HepG2 (cell line): ENCODE data around the gene NUSAP1. TPM values are rescaled to one million over a fixed set of nuclear protein-coding genes. Genes with fewer than 3 reads are reported as not detected.
A peak's percentile ranks its signal among the peaks of the same experiment; 100 is the strongest.

Experiments used
- GABPA ChIP-seq, 2 experiments: IDR thresholded peaks; 2 replicates each; pipeline ENCODE4 v1.6.1; 2011 to 2016; ENCODE audit warnings: low read depth in 2 of 2, low read length in 1 of 2, missing biosample characterization in 1 of 2, missing genetic modification characterization in 1 of 2
- KDM5B ChIP-seq: sonication (generic); formaldehyde crosslinking; IDR thresholded peaks from 2 replicates; pipeline ENCODE4 v1.4.0; 2020; ENCODE audit warnings: missing genetic modification reagents, mild to moderate bottlenecking, borderline replicate concordance
- NCOA1 ChIP-seq: sonication (generic); formaldehyde crosslinking; IDR thresholded peaks from 2 replicates; pipeline ENCODE4 v1.9.0; 2021; ENCODE audit warnings: missing genetic modification reagents
- NFE2 ChIP-seq: sonication (generic); formaldehyde crosslinking; IDR thresholded peaks from 2 replicates; pipeline ENCODE4 v1.4.0; 2020; ENCODE audit warnings: missing genetic modification reagents
- PAX8 ChIP-seq: sonication (generic); formaldehyde crosslinking; IDR thresholded peaks from 2 replicates; pipeline ENCODE4 v1.8.0; 2022; ENCODE audit warnings: mild to moderate bottlenecking, missing genetic modification reagents, borderline replicate concordance
- PCBP2 ChIP-seq: fragments of 200-400 bp; formaldehyde crosslinking; optimal IDR thresholded peaks from 2 replicates; pipeline ENCODE3; 2018; ENCODE audit warnings: low read length, low read depth; ENCODE audit not compliant: poor library complexity, severe bottlenecking
- TBL1XR1 ChIP-seq: fragments of 150-350 bp; IDR thresholded peaks from 2 replicates; pipeline ENCODE4 v1.6.1; 2014; ENCODE audit warnings: borderline replicate concordance, low read length; ENCODE audit not compliant: partially characterized antibody
- ZNF180 ChIP-seq: sonication (generic); formaldehyde crosslinking; IDR thresholded peaks from 2 replicates; pipeline ENCODE4 v1.4.0; 2020; ENCODE audit warnings: low read depth, missing genetic modification reagents, borderline replicate concordance
- ZNF430 ChIP-seq: sonication (generic); formaldehyde crosslinking; IDR thresholded peaks from 2 replicates; pipeline ENCODE4 v1.9.0; 2021; ENCODE audit warnings: mild to moderate bottlenecking, missing genetic modification reagents
- ZNF431 ChIP-seq: sonication (generic); formaldehyde crosslinking; IDR thresholded peaks from 2 replicates; pipeline ENCODE4 v1.9.0; 2022; ENCODE audit warnings: missing genetic modification reagents, low read depth, mild to moderate bottlenecking, borderline replicate concordance
- ZNF530 ChIP-seq: sonication (generic); formaldehyde crosslinking; IDR thresholded peaks from 2 replicates; pipeline ENCODE4 v1.5.0; 2020; ENCODE audit warnings: low read depth, mild to moderate bottlenecking, missing genetic modification reagents
- ZNF674 ChIP-seq: sonication (generic); formaldehyde crosslinking; IDR thresholded peaks from 2 replicates; pipeline ENCODE4 v1.5.0; 2020; ENCODE audit warnings: low read depth, mild to moderate bottlenecking, missing genetic modification reagents
- ZNF713 ChIP-seq: sonication (generic); formaldehyde crosslinking; IDR thresholded peaks from 2 replicates; pipeline ENCODE4 v1.4.0; 2020; ENCODE audit warnings: mild to moderate bottlenecking, missing genetic modification reagents
- ZSCAN20 ChIP-seq: sonication (generic); formaldehyde crosslinking; IDR thresholded peaks from 2 replicates; pipeline ENCODE4 v1.4.0; 2020; ENCODE audit warnings: missing genetic modification reagents, mild to moderate bottlenecking, borderline replicate concordance
- polyA plus RNA-seq, 8 experiments: library from polyadenylated mRNA; depleted of rRNA in 3 of 8; stranded (reverse) in 7 of 8; unstranded in 1 of 8; fragments of >200 nt; fragmentation: Illumina TruSeq in 4 of 8; extraction: Trizol in 4 of 8; gene quantifications; 2 replicates each; pipeline versions ENCODE4 v1.2.1 to v1.2.3, GENCODE V29; 2011 to 2016; ENCODE audit warnings: low read depth in 4 of 8, missing spikeins in 1 of 8, mixed read lengths in 1 of 8; ENCODE audit not compliant: insufficient read depth in 1 of 8
- total RNA-seq, 5 experiments: library from RNA; depleted of rRNA; stranded (reverse); fragments of >200 nt; fragmentation: Illumina TruSeq; extraction: Trizol; gene quantifications; 2 replicates each; pipeline ENCODE4 v1.2.3, GENCODE V29; 2016; ENCODE audit warnings: low read depth in 1 of 5
- TF ChIP-seq, protein P1 (sequence below), 2 experiments: sonication (generic) in 1 of 2; formaldehyde crosslinking in 1 of 2; IDR thresholded peaks; 2 replicates each; pipeline versions ENCODE4 v1.6.1 to v1.9.0; 2014 to 2022; ENCODE audit warnings: antibody characterized with exemption in 1 of 2, borderline replicate concordance in 1 of 2, inconsistent platforms in 1 of 2, low read depth in 1 of 2, missing genetic modification reagents in 1 of 2
- TF ChIP-seq, protein P2 (sequence below): sonication (generic); formaldehyde crosslinking; IDR thresholded peaks from 2 replicates; pipeline ENCODE4 v1.4.0; 2020; ENCODE audit warnings: missing genetic modification reagents, borderline replicate concordance
- TF ChIP-seq, protein P3 (sequence below): sonication (generic); formaldehyde crosslinking; IDR thresholded peaks from 2 replicates; pipeline ENCODE4 v1.5.1; 2020; ENCODE audit warnings: missing genetic modification reagents, mild to moderate bottlenecking, borderline replicate concordance

Gene NUSAP1
- total and polyA plus RNA-seq, 2 of the 13 experiments (the other 11 are each of a cell fraction or from before 2014, with no cell fraction given): 59.5 to 106 TPM

DNA sequence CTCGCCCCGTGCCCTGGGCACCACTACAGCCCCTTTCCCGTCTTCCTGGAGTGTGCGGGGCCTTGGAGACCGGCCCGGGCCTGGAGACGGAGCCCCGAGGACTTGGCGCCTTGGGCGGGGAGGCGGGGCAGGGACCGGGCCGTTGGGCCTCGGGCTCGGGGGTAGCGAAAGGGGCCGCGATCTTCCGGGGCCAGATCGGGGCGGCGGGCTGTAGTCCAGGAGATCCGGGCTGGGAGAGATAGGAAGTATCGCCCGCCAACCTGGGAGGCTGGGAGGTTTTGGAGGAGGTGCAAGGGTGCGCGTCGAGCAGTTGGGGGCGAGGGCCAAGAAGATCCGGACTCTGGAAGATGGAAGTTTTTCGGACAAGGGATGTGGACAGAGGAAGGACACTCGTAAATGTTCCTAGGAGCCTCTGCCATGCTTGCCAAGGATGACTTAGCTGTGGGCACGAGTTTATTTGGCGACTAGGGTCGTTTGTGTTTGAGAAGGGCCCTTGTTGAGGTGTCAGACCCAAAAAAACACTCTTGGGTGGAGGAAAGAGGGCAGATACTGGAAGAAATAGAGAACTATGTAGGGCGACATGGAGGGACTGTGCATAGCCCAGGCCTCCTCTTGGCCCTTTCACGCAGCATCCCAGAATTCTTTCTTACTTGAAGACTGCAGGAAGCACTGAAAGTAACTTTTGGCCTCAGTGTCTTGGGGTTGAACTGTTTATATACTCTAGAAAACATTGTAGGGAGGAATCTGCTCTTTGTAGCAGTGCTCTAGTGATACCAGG lies 84.9 kb downstream of the NUSAP1 start (continued):
- 0 out of 2 replicates have a peak, but pooled peaks have one; percentile 53 for TF ChIP-seq ZNF674 (CRISPR knock-in tag)
- TF ChIP-seq ZNF713 (CRISPR knock-in tag): no peak
- TF ChIP-seq, protein P1, sequence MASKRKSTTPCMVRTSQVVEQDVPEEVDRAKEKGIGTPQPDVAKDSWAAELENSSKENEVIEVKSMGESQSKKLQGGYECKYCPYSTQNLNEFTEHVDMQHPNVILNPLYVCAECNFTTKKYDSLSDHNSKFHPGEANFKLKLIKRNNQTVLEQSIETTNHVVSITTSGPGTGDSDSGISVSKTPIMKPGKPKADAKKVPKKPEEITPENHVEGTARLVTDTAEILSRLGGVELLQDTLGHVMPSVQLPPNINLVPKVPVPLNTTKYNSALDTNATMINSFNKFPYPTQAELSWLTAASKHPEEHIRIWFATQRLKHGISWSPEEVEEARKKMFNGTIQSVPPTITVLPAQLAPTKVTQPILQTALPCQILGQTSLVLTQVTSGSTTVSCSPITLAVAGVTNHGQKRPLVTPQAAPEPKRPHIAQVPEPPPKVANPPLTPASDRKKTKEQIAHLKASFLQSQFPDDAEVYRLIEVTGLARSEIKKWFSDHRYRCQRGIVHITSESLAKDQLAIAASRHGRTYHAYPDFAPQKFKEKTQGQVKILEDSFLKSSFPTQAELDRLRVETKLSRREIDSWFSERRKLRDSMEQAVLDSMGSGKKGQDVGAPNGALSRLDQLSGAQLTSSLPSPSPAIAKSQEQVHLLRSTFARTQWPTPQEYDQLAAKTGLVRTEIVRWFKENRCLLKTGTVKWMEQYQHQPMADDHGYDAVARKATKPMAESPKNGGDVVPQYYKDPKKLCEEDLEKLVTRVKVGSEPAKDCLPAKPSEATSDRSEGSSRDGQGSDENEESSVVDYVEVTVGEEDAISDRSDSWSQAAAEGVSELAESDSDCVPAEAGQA (IDR thresholded peaks at IDR 0.05; ENCODE audit: low read depth): 0 out of 2 replicates have a peak, but pooled peaks have one; percentile 21
- TF ChIP-seq, protein P1 (CRISPR knock-in tag; IDR thresholded peaks at IDR 0.05; ENCODE audit: borderline replicate concordance): no peak
- TF ChIP-seq, protein P2, sequence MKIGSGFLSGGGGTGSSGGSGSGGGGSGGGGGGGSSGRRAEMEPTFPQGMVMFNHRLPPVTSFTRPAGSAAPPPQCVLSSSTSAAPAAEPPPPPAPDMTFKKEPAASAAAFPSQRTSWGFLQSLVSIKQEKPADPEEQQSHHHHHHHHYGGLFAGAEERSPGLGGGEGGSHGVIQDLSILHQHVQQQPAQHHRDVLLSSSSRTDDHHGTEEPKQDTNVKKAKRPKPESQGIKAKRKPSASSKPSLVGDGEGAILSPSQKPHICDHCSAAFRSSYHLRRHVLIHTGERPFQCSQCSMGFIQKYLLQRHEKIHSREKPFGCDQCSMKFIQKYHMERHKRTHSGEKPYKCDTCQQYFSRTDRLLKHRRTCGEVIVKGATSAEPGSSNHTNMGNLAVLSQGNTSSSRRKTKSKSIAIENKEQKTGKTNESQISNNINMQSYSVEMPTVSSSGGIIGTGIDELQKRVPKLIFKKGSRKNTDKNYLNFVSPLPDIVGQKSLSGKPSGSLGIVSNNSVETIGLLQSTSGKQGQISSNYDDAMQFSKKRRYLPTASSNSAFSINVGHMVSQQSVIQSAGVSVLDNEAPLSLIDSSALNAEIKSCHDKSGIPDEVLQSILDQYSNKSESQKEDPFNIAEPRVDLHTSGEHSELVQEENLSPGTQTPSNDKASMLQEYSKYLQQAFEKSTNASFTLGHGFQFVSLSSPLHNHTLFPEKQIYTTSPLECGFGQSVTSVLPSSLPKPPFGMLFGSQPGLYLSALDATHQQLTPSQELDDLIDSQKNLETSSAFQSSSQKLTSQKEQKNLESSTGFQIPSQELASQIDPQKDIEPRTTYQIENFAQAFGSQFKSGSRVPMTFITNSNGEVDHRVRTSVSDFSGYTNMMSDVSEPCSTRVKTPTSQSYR (CRISPR knock-in tag): no peak
- TF ChIP-seq NFE2: no peak
- no peak for TF ChIP-seq ZNF530 (CRISPR knock-in tag)
- no peak for TF ChIP-seq GABPA (IDR thresholded peaks at IDR 0.05; ENCODE audit: low read depth, low read length)
- TF ChIP-seq GABPA (CRISPR knock-in tag; IDR thresholded peaks at IDR 0.05; ENCODE audit: low read depth): no peak
- TF ChIP-seq ZSCAN20 (CRISPR knock-in tag): no peak
- TF ChIP-seq NCOA1 (CRISPR knock-in tag): no peak
- TF ChIP-seq, protein P3, sequence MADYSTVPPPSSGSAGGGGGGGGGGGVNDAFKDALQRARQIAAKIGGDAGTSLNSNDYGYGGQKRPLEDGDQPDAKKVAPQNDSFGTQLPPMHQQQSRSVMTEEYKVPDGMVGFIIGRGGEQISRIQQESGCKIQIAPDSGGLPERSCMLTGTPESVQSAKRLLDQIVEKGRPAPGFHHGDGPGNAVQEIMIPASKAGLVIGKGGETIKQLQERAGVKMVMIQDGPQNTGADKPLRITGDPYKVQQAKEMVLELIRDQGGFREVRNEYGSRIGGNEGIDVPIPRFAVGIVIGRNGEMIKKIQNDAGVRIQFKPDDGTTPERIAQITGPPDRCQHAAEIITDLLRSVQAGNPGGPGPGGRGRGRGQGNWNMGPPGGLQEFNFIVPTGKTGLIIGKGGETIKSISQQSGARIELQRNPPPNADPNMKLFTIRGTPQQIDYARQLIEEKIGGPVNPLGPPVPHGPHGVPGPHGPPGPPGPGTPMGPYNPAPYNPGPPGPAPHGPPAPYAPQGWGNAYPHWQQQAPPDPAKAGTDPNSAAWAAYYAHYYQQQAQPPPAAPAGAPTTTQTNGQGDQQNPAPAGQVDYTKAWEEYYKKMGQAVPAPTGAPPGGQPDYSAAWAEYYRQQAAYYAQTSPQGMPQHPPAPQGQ: no peak
- TF ChIP-seq ZNF180 (CRISPR knock-in tag): no peak
- TF ChIP-seq TBL1XR1: no peak
- TF ChIP-seq PAX8: no peak
- TF ChIP-seq KDM5B (CRISPR knock-in tag): peak; percentile 47; the same call in 1 of the 2 replicates
- peak; percentile 79; the same call in 1 of the 2 replicates for TF ChIP-seq ZNF431 (CRISPR knock-in tag)
- no peak for TF ChIP-seq ZNF430 (CRISPR knock-in tag)
- no peak for TF ChIP-seq PCBP2
